NCI-H2196 treated with DMSO at 0.1 percent for 48 hours (cell line): Measurements from ENCODE around the gene CARMIL1.
"Not testable (repeated sequence)": the region's sequence is repeated elsewhere in the genome, so short reads cannot be mapped to it uniquely, and the experiment has no call there.

Source experiments
- DNase-seq: peaks from one replicate; lab custom pipeline; 2025; ENCODE audit not compliant: unreplicated experiment; lab: John Stamatoyannopoulos, UW

The CARMIL1 gene

GRCh38 chr6:25277386-25277785 lies 1.8 kb upstream of the CARMIL1 start:
- DNase-seq = no peak

- DNase-seq = no peak
These were observed 1.3 kb upstream of the CARMIL1 start for GRCh38 chr6:25277857-25278256.

DNA sequence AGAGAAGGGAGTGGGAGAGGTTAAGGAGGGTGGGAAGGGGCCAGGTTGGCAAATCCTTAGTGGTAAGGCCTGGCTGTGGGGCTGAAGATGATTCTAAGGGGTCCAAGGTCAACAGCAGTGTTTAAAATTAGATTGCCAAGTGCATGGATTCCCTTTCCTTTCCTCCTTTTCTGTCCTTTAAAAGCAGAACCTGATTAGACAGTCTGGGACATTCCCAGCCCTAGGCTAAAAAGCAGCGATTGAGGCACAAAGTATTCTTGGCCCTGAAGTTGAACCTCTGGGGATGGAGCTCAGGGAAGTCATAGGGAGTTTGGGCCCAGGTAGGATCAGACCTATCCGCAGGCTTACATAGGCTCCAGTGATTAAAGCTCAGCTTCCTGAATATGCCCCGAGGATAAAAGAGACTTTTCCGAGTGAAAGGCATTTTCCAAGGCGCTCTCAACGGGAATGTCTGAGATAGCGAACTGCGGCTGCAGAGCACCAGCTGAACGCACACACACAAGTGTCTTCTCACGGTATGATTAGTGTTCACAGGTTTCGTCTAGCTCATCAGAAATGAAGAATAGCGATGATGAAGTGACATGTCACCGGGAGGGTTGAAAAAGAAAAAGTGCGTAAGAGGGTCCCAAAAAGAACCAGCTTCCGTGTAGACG lies 787 bp upstream of the CARMIL1 start:
- DNase-seq = no peak

- DNase-seq = no peak
These were observed 672 bp downstream of the CARMIL1 start for GRCh38 chr6:25279748-25280343.

GRCh38 chr6:25280344-25281074 lies 1.3 kb downstream of the CARMIL1 start:
- no peak for DNase-seq

GRCh38 chr6:25286891-25287290 lies 7.7 kb downstream of the CARMIL1 start:
- DNase-seq = no peak

DNA sequence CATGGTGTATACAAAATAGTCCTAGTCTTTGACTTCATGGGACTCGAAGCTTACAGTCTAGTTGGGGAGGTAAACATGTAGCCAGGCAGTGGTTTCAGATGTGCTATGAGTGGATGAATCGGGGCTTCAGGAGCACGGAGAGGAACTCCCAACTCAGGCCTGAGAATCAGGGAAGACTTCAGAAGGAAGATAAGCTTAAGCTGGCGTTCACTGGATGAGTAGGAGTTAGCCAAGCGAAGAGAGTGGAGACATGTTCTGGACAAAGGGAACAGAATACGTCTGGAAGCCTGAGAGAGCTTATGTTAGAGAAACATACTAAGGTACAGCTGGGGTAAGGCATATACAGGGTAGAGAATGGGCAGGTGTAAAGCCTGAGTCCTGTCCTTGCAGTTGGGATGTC lies 8.8 kb downstream of the CARMIL1 start:
- DNase-seq = no peak

- DNase-seq = no peak
These were observed 9.3 kb downstream of the CARMIL1 start for GRCh38 chr6:25288518-25288917.

DNA sequence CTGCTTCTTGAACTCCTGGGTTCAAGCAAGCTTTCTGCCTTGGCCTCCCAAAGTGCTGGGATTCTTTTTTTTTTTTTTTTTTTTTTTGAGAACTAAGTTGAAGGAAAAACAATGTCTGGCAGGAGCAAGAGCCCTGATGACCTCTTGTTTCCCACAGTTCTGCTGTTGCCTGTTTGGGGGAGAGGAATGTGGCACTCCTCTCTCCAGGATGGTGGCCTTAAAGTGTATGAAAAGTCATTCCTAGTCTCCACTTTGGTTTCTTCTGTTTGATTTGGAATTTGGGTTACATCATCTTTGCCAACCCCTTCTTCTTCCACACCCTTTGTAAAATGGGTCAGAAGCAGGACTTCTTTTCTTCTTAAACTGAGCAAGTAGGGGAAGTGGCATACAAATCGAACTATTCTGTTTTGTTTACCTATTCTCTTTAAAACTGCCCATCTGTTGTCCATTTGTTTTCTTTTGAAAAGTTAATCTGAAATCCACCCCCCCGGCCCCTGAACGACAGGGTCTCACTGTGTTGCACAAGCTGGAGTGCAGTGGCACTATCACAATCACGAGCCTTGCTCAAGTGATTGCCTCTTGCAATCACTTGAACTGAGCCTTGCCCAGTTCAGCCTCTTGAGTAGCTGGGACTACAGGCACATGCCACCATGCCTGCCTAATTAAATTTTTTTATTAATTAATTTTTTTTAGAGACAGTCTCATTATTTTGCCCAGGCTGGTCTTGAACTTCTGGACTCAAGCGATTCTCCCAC lies 11.3 kb downstream of the CARMIL1 start:
- DNase-seq = no peak

GRCh38 chr6:25292384-25292783 lies 13.2 kb downstream of the CARMIL1 start:
- DNase-seq = no peak

DNA sequence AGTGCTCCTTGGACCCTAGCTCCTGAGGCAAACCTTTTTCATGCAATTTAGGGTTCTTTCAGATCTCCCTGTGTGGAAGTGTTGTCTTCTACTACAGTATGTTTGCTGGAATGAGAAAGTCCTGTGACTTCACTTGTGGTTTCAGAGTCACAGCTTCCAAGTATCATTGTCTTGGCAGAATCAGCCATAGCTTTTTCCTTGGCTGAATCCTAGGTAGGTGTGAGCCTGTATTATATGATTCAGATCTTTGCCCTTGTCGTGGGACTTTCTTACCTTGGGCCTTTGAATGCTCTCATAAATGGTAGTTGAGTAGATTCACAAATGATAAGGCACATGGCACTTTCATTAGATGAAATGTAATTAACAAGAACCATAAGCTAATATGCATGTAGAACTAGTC lies 16.5 kb downstream of the CARMIL1 start:
- no peak for DNase-seq

- DNase-seq = no peak
These were observed 17.2 kb downstream of the CARMIL1 start for GRCh38 chr6:25296217-25296905.

DNA sequence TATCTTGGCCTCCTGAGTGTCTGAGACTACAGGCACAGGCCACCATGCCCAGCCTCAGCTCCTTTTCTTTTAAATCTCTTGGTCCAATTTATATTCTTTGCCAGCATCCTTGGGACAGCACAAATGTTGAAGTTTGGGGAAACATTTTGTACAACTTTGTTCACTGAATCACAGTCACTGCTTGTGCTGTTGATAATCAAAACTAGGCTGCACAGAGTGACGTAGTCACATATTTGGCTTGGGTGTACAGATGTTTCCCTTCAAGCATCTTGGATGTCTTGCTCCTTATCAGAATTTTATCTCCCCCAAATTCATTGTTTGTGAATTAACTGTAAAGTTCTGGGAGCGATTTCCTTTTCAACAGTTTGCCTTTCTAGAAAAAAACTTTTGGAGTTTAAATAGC lies 17.9 kb downstream of the CARMIL1 start:
- no peak for DNase-seq

GRCh38 chr6:25297823-25298522 lies 18.8 kb downstream of the CARMIL1 start:
- DNase-seq = no peak

DNA sequence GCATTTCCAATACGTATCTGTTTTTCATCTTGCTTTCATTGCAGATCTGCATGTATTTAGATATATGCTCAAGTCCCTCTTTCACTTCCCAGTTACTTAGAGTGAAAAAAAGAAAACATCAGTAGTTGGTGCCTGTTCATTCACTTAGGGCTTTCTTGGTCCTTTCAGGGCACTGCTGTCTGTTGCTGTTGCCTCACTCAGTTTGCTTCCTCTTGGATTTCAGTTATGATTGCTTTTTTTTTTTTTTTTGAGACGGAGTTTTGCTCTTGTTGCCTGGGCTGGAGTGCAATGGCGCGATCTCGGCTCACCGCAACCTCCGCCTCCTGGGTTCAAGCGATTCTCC lies 19.3 kb downstream of the CARMIL1 start:
- DNase-seq = not testable (repeated sequence)

- DNase-seq = no peak
These were observed 22.2 kb downstream of the CARMIL1 start for GRCh38 chr6:25301362-25301761.

DNA sequence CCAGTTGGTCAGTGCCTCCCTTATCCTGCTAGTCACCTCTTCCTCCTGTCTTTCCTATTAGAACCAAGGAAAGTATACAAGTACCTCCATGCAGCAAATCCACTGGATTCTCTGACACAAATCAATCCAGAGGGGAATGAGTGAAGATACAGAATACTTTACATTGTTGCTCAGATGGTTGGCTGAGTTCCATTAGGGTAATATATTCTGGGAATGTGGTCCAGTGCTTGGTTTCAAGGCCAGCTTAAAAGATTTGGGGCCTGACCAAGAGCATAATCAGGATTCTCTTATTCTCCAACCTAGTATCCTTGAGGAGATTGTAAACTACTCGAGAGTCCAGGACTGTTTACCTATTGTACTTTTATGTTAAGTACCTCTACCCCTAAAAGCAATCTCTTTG lies 23.0 kb downstream of the CARMIL1 start:
- DNase-seq = no peak

DNA sequence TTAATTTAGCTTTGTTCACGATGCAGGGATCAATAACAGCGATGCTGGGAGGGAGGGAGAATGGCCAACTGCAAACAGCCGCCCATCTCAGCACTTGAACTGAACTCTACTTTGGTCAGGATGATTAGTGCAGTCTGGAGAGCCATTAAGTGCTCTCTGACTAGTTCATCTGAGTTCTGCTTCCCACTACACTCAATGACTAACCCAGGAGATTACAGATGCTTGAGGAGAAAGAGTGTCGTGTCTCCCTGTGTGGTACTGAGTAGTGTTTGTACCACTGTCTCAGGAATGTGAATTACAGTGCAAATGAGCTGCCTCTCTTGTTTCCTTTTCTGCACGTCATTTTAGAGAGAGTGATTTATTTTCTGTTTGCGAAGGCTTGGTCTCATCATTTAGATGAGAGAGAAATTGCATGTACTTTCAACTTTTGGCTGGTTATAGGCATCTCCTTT lies 23.5 kb downstream of the CARMIL1 start:
- no peak for DNase-seq

- DNase-seq = no peak
These were observed 24.1 kb downstream of the CARMIL1 start for GRCh38 chr6:25303254-25303653.

DNA sequence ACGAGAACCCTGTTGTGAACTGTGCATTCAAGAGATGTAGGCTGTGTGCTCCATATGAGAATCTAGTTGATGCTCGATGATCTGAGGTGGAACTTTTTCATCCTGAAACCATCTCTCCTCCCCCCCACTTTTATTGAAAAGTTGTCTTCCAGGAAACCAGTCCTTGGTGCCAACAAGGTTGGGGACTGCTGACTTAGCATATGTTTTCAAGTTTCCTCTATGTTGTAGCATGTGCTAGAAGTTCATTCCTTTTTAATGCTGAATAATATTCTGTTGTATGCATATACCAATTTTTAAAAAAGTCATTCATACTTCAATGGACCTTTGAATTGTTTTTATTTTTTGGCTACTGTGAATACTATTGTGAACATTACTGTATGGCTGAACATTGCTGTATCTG lies 27.2 kb downstream of the CARMIL1 start:
- DNase-seq = no peak
